MCF 10A (cell line): ENCODE measurements around the gene RASIP1. TPM values are rescaled to one million over a fixed set of nuclear protein-coding genes. Genes with fewer than 3 reads are reported as not detected.

Experiments
- BruUV-seq: library from RNA; stranded (reverse); fragments of 400-500 nt; replicated peaks from 2 replicates; lab custom pipeline; 2021; lab: Mats Ljungman, UMichigan
- CTCF ChIA-PET: fragments of 300-600 bp; sonication (Branson Sonifier 250); formaldehyde crosslinking; extraction: SDS; loops from one replicate; lab custom pipeline; 2021; ENCODE audit warnings: antibody characterized with exemption, inconsistent platforms; lab: Yijun Ruan, JAX
- POLR2A ChIA-PET: fragments of 300-600, 350-650 bp; sonication (Branson Sonifier 250); formaldehyde crosslinking; extraction: SDS; loops from one replicate; lab custom pipeline; 2020; ENCODE audit warnings: antibody characterized with exemption, inconsistent platforms; lab: Yijun Ruan, JAX
- DNase-seq: peaks from one replicate; pipeline ENCODE4 v3.0.0-alpha.2; 2018; ENCODE audit not compliant: unreplicated experiment
- H3K27ac Mint-ChIP-seq: one replicate; pipeline ENCODE4 v1.8.0; 2022; ENCODE audit warnings: mild to moderate bottlenecking, low read depth, mixed read lengths; ENCODE audit not compliant: unreplicated experiment
- H3K27me3 Mint-ChIP-seq: one replicate; pipeline ENCODE4 v1.8.0; 2022; ENCODE audit warnings: mixed read lengths; ENCODE audit not compliant: insufficient read depth, unreplicated experiment
- H3K36me3 Mint-ChIP-seq: one replicate; pipeline ENCODE4 v1.8.0; 2022; ENCODE audit warnings: mild to moderate bottlenecking, moderate library complexity, mixed read lengths; ENCODE audit not compliant: insufficient read depth, unreplicated experiment
- H3K4me1 Mint-ChIP-seq: one replicate; pipeline ENCODE4 v1.8.0; 2022; ENCODE audit warnings: mixed read lengths; ENCODE audit not compliant: insufficient read depth, unreplicated experiment
- H3K4me3 Mint-ChIP-seq: one replicate; pipeline ENCODE4 v1.8.0; 2022; ENCODE audit warnings: mild to moderate bottlenecking, moderate library complexity, mixed read lengths; ENCODE audit not compliant: unreplicated experiment
- H3K9me3 Mint-ChIP-seq: one replicate; pipeline ENCODE4 v1.8.0; 2022; ENCODE audit warnings: mixed read lengths; ENCODE audit not compliant: unreplicated experiment
- CTCF ChIP-seq: fragments of 200-600 bp; IDR thresholded peaks from one replicate; pipeline ENCODE4 v1.8.0; 2022; ENCODE audit warnings: antibody characterized with exemption, mild to moderate bottlenecking; ENCODE audit not compliant: unreplicated experiment
- intact Hi-C: fragments of 100-400 bp; cut with micrococcal nuclease; formaldehyde crosslinking; loops from 2 replicates; pipeline ENCODE4 v1.14.1; 2022
- total RNA-seq: library from RNA; stranded (reverse); gene quantifications from 2 replicates; pipeline ENCODE4 v1.2.3, GENCODE V29; 2022

RASIP1 gene
- total RNA-seq, 1 experiment from 2014 or later = 1.9 TPM

GRCh38 chr19:48756686-48757085 is 16.3 kb upstream of the RASIP1 start:
- DNase-seq = no peak
- no TSS peak for BruUV-seq
- Mint-ChIP-seq H3K4me3 (no peak overlapping the region), H3K27ac (no peak overlapping the region), H3K4me1 (peaks cover 23% of the 10 kb centered on the region), H3K27me3 (peaks cover 13% of the 10 kb centered on the region), H3K9me3 (no peaks in the 10 kb centered on the region), H3K36me3 (peaks cover 10% of the 10 kb centered on the region)
- TF ChIP-seq CTCF = no peak
- intact Hi-C loops = no loop called here
- POLR2A ChIA-PET = no interaction called here
- CTCF ChIA-PET = no interaction called here

GRCh38 chr19:48756212-48756611 is 15.8 kb upstream of the RASIP1 start:
- peaks cover 26% of the 10 kb centered on the region for H3K4me1 Mint-ChIP-seq
- H3K9me3 Mint-ChIP-seq = no peaks in the 10 kb centered on the region
- peaks cover 8% of the 10 kb centered on the region for H3K27me3 Mint-ChIP-seq
- no peak for TF ChIP-seq CTCF
- H3K36me3 Mint-ChIP-seq = peaks cover 10% of the 10 kb centered on the region
- BruUV-seq = no TSS peak
- H3K27ac Mint-ChIP-seq = no peak overlapping the region
- H3K4me3 Mint-ChIP-seq = no peak overlapping the region
- ChIA-PET POLR2A (no interaction called here), CTCF (no interaction called here)
- no peak for DNase-seq
- intact Hi-C loops = no loop called here

GRCh38 chr19:48755787-48756186 is 15.4 kb upstream of the RASIP1 start:
- ChIA-PET POLR2A (no interaction called here), CTCF (no interaction called here)
- intact Hi-C loops = no loop called here
- BruUV-seq = no TSS peak
- no peak overlapping the region for H3K27ac Mint-ChIP-seq
- no peak for DNase-seq
- H3K9me3 Mint-ChIP-seq = no peaks in the 10 kb centered on the region
- peaks cover 4% of the 10 kb centered on the region for H3K27me3 Mint-ChIP-seq
- H3K36me3 Mint-ChIP-seq = peaks cover 9% of the 10 kb centered on the region
- no peak for TF ChIP-seq CTCF
- H3K4me1 Mint-ChIP-seq = peaks cover 29% of the 10 kb centered on the region
- no peak overlapping the region for H3K4me3 Mint-ChIP-seq

GRCh38 chr19:48755084-48755641 is 14.8 kb upstream of the RASIP1 start, which contains the start of gene FGF21:
TSS of gene FGF21 (plus strand) at chr19:48755524. CDS start at chr19:48756237, 713 bp downstream.
- peak within 1 kb of the TSS; percentile 71 for H3K27ac Mint-ChIP-seq
- CTCF ChIA-PET = no interaction called here
- H3K9me3 Mint-ChIP-seq = no peaks in the 10 kb centered on the region
- BruUV-seq = no TSS peak
- POLR2A ChIA-PET = interaction anchor here (0.7 kb wide), 1 partner anchor 224 kb away, joined by 3 read pairs; no protein-coding TSS in a partner anchor
- peaks cover 4% of the 10 kb centered on the region for H3K36me3 Mint-ChIP-seq
- H3K4me1 Mint-ChIP-seq = peaks cover 29% of the 10 kb centered on the region
- no peak for TF ChIP-seq CTCF
- DNase-seq = peak; percentile 74
- H3K4me3 Mint-ChIP-seq = peak within 1 kb of the TSS; percentile 31
- intact Hi-C loops = no loop called here
- no peaks in the 10 kb centered on the region for H3K27me3 Mint-ChIP-seq
